ENCODE results near the gene TLK2.
"Not testable (repeated sequence)": the region's sequence is repeated elsewhere in the genome, so short reads cannot be mapped to it uniquely, and the experiment has no call there.

Gene TLK2

DNA sequence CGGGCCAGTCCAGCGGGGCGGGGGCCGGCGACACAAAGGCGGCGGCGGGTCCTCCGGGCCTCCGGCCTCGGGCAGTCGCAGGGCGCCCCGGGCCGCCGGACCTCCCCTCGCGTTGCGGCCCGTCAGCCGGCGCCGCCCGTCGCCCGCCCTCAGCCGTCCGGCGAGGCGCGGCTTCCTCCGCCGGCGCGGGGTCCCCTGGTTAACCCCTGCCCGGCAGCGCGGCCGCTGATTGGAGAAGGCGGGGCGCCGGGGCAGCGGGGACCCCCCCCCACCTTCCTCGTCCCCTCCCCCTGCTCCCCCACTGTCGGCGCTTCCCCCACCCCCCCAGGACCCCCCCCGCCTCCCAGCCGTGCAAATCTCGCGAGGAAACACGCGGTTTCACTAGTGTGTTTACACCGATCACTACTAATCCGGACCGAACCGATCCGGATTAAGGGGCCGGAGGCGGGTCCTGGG, at the start of gene TLK2:
Gene TLK2, plus strand, starts transcription at position 402 of the 456 bp plus-strand sequence. CDS start 2,301 bp downstream, outside the sequence.
- H3K27me3 ChIP-seq (ENCODE audit: low read depth, low read length) = no peaks in the 10 kb centered on the region
- H3K27ac ChIP-seq (ENCODE audit: low read length) = peak within 1 kb of the TSS; percentile 64
- peaks cover 10% of the 10 kb centered on the region for H3K4me1 ChIP-seq (ENCODE audit: low read length)
- no peaks in the 10 kb centered on the region for H3K9me3 ChIP-seq (ENCODE audit: insufficient read depth, low read length)
- H3K79me2 ChIP-seq (ENCODE audit: low read length) = peaks cover 64% of the 10 kb centered on the region
- peak within 1 kb of the TSS; percentile 88 for H3K4me3 ChIP-seq (ENCODE audit: low read length)
- H3K36me3 ChIP-seq (replicated peaks; ENCODE audit: low read depth, low read length) = no peaks in the 10 kb centered on the region
- no peak within 1 kb of the TSS for H2AFZ ChIP-seq (ENCODE audit: low read depth, low read length)
- 0 out of 2 replicates have a peak, but pooled peaks cover 2% of the 10 kb centered on the region for H4K20me1 ChIP-seq (ENCODE audit: insufficient read depth, low read length)
- H3K4me2 ChIP-seq (ENCODE audit: low read length) = peak within 1 kb of the TSS; percentile 87
- TF ChIP-seq, protein P1, sequence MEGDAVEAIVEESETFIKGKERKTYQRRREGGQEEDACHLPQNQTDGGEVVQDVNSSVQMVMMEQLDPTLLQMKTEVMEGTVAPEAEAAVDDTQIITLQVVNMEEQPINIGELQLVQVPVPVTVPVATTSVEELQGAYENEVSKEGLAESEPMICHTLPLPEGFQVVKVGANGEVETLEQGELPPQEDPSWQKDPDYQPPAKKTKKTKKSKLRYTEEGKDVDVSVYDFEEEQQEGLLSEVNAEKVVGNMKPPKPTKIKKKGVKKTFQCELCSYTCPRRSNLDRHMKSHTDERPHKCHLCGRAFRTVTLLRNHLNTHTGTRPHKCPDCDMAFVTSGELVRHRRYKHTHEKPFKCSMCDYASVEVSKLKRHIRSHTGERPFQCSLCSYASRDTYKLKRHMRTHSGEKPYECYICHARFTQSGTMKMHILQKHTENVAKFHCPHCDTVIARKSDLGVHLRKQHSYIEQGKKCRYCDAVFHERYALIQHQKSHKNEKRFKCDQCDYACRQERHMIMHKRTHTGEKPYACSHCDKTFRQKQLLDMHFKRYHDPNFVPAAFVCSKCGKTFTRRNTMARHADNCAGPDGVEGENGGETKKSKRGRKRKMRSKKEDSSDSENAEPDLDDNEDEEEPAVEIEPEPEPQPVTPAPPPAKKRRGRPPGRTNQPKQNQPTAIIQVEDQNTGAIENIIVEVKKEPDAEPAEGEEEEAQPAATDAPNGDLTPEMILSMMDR (IDR thresholded peaks at IDR 0.05; ENCODE audit: low read depth, low read length) = no peak
- TF ChIP-seq EZH2phosphoT487 (IDR thresholded peaks at IDR 0.05; ENCODE audit: low read depth) = no peak
- peak within 1 kb of the TSS; percentile 83 for H3K9ac ChIP-seq (ENCODE audit: low read length)

GRCh38 chr17:62435251-62435650, 43.4 kb upstream of the TLK2 start:
- not testable (repeated sequence) for H3K4me1 ChIP-seq (ENCODE audit: low read length); H4K20me1 ChIP-seq (ENCODE audit: insufficient read depth, low read length); H3K36me3 ChIP-seq (replicated peaks; ENCODE audit: low read depth, low read length); H3K4me3 ChIP-seq (ENCODE audit: low read length); H3K9me3 ChIP-seq (ENCODE audit: insufficient read depth, low read length); H3K27me3 ChIP-seq (ENCODE audit: low read depth, low read length); H2AFZ ChIP-seq (ENCODE audit: low read depth, low read length); H3K27ac ChIP-seq (ENCODE audit: low read length); H3K9ac ChIP-seq (ENCODE audit: low read length); H3K79me2 ChIP-seq (ENCODE audit: low read length); H3K4me2 ChIP-seq (ENCODE audit: low read length)

DNA sequence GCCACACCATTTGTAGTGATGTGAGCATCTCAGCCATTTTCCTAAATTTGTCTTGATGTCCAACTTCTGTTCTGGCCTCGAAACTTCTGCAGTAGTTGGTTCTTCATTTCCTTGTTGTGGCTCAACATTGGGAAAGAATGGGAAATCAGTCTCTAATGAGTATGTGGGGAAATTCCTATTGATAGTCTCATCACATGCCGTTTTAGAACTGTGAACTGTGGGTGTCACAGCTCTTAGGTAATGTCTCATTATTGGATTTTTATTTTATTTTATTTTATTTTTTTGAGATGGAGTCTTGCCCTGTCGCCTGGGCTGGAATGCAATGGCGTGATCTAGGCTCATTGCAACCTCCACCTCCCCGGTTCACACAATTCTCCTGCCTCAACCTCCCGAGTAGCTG, 37.4 kb upstream of the TLK2 start:
- H3K36me3 ChIP-seq (replicated peaks; ENCODE audit: low read depth, low read length); H3K27ac ChIP-seq (ENCODE audit: low read length); H4K20me1 ChIP-seq (ENCODE audit: insufficient read depth, low read length); H3K9ac ChIP-seq (ENCODE audit: low read length); H3K79me2 ChIP-seq (ENCODE audit: low read length); H3K27me3 ChIP-seq (ENCODE audit: low read depth, low read length); H3K4me1 ChIP-seq (ENCODE audit: low read length); H3K4me3 ChIP-seq (ENCODE audit: low read length); H3K9me3 ChIP-seq (ENCODE audit: insufficient read depth, low read length); H3K4me2 ChIP-seq (ENCODE audit: low read length); H2AFZ ChIP-seq (ENCODE audit: low read depth, low read length): not testable (repeated sequence)

- no peak overlapping the region for H2AFZ ChIP-seq (ENCODE audit: low read depth, low read length)
- H3K4me1 ChIP-seq (ENCODE audit: low read length) = no peaks in the 10 kb centered on the region
- H3K79me2 ChIP-seq (ENCODE audit: low read length) = no peaks in the 10 kb centered on the region
- no peaks in the 10 kb centered on the region for H3K27me3 ChIP-seq (ENCODE audit: low read depth, low read length)
- no peaks in the 10 kb centered on the region for H3K9me3 ChIP-seq (ENCODE audit: insufficient read depth, low read length)
- no peaks in the 10 kb centered on the region for H3K36me3 ChIP-seq (replicated peaks; ENCODE audit: low read depth, low read length)
- no peak overlapping the region for H3K9ac ChIP-seq (ENCODE audit: low read length)
- TF ChIP-seq, protein P1 (IDR thresholded peaks at IDR 0.05; ENCODE audit: low read depth, low read length) = no peak
- TF ChIP-seq EZH2phosphoT487 (IDR thresholded peaks at IDR 0.05; ENCODE audit: low read depth) = no peak
- no peak overlapping the region for H3K27ac ChIP-seq (ENCODE audit: low read length)
- no peak overlapping the region for H3K4me3 ChIP-seq (ENCODE audit: low read length)
- no peak overlapping the region for H3K4me2 ChIP-seq (ENCODE audit: low read length)
- no peaks in the 10 kb centered on the region for H4K20me1 ChIP-seq (ENCODE audit: insufficient read depth, low read length)
These were observed 34.6 kb upstream of the TLK2 start for GRCh38 chr17:62444063-62444462.

GRCh38 chr17:62445791-62446190, 32.8 kb upstream of the TLK2 start:
- not testable (repeated sequence) for H3K36me3 ChIP-seq (replicated peaks; ENCODE audit: low read depth, low read length); H3K9me3 ChIP-seq (ENCODE audit: insufficient read depth, low read length); H3K79me2 ChIP-seq (ENCODE audit: low read length); H4K20me1 ChIP-seq (ENCODE audit: insufficient read depth, low read length); H3K4me2 ChIP-seq (ENCODE audit: low read length); H3K4me1 ChIP-seq (ENCODE audit: low read length); H2AFZ ChIP-seq (ENCODE audit: low read depth, low read length); H3K4me3 ChIP-seq (ENCODE audit: low read length); H3K9ac ChIP-seq (ENCODE audit: low read length); H3K27ac ChIP-seq (ENCODE audit: low read length); H3K27me3 ChIP-seq (ENCODE audit: low read depth, low read length)

DNA sequence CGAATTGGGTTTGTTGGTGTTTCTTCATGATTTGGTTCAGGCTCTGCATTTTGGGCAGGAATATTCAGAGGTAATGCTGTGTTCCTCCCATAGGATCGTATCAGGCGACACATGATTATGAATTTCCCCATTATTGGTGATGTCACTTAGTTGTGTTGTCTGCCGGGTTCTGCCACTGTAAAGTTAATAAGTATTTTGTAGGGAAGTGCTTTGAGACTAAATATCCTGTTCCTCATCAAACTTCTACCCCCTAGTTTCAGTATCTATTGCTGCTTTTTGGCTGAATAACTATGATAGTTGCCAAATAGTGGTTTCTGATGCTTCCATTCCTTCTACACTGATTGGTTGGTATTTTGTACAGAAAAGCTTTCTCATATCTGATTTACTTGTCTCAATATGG, 26.4 kb upstream of the TLK2 start:
- H3K27ac ChIP-seq (ENCODE audit: low read length) = peak overlapping the region; percentile 96
- not testable (repeated sequence) for H3K27me3 ChIP-seq (ENCODE audit: low read depth, low read length); H3K36me3 ChIP-seq (replicated peaks; ENCODE audit: low read depth, low read length); H2AFZ ChIP-seq (ENCODE audit: low read depth, low read length); H3K9me3 ChIP-seq (ENCODE audit: insufficient read depth, low read length); H3K79me2 ChIP-seq (ENCODE audit: low read length); H3K4me3 ChIP-seq (ENCODE audit: low read length); H4K20me1 ChIP-seq (ENCODE audit: insufficient read depth, low read length)
- H3K9ac ChIP-seq (ENCODE audit: low read length) = peak overlapping the region; percentile 34; the same call in 1 of the 2 replicates
- peak overlapping the region; percentile 77 for H3K4me2 ChIP-seq (ENCODE audit: low read length)
- peaks cover 41% of the 10 kb centered on the region for H3K4me1 ChIP-seq (ENCODE audit: low read length)

- H3K27ac ChIP-seq (ENCODE audit: low read length) = peak overlapping the region; percentile 96
- peaks cover 48% of the 10 kb centered on the region for H3K4me1 ChIP-seq (ENCODE audit: low read length)
- H4K20me1 ChIP-seq (ENCODE audit: insufficient read depth, low read length); H3K36me3 ChIP-seq (replicated peaks; ENCODE audit: low read depth, low read length); H3K27me3 ChIP-seq (ENCODE audit: low read depth, low read length); H3K4me3 ChIP-seq (ENCODE audit: low read length); H3K9me3 ChIP-seq (ENCODE audit: insufficient read depth, low read length); H3K79me2 ChIP-seq (ENCODE audit: low read length); H2AFZ ChIP-seq (ENCODE audit: low read depth, low read length): not testable (repeated sequence)
- H3K4me2 ChIP-seq (ENCODE audit: low read length) = peak overlapping the region; percentile 77
- H3K9ac ChIP-seq (ENCODE audit: low read length) = peak overlapping the region; percentile 65; the same call in 1 of the 2 replicates
These were observed 25.6 kb upstream of the TLK2 start for GRCh38 chr17:62453041-62453440.

GRCh38 chr17:62453656-62454055, 25.0 kb upstream of the TLK2 start:
- H3K9me3 ChIP-seq (ENCODE audit: insufficient read depth, low read length); H3K36me3 ChIP-seq (replicated peaks; ENCODE audit: low read depth, low read length); H2AFZ ChIP-seq (ENCODE audit: low read depth, low read length); H3K79me2 ChIP-seq (ENCODE audit: low read length); H3K27me3 ChIP-seq (ENCODE audit: low read depth, low read length); H4K20me1 ChIP-seq (ENCODE audit: insufficient read depth, low read length): not testable (repeated sequence)
- peak overlapping the region; percentile 47 for H3K4me3 ChIP-seq (ENCODE audit: low read length)
- H3K27ac ChIP-seq (ENCODE audit: low read length) = peak overlapping the region; percentile 96
- H3K4me2 ChIP-seq (ENCODE audit: low read length) = peak overlapping the region; percentile 77
- peaks cover 53% of the 10 kb centered on the region for H3K4me1 ChIP-seq (ENCODE audit: low read length)
- H3K9ac ChIP-seq (ENCODE audit: low read length) = peak overlapping the region; percentile 65
